GM23248 (cell line): ENCODE data around the gene HTR3A. TPM values are rescaled to one million over a fixed set of nuclear protein-coding genes. Genes with fewer than 3 reads are reported as not detected.
"Not testable (repeated sequence)": the region's sequence is repeated elsewhere in the genome, so short reads cannot be mapped to it uniquely, and the experiment has no call there.

Experiments used
- DNase-seq: peaks from one replicate; pipeline ENCODE4 v3.0.0-alpha.2; 2015
- H2AFZ ChIP-seq: fragments of 200-600 bp; sonication (generic); 2 replicates; pipeline ENCODE4 v1.6.1; 2016; ENCODE audit warnings: antibody characterized with exemption
- H3F3A ChIP-seq: fragments of 200-600 bp; sonication (generic); 2 replicates; pipeline ENCODE4 v1.6.1; 2016; ENCODE audit warnings: mild to moderate bottlenecking, antibody characterized with exemption, mixed run types; ENCODE audit not compliant: insufficient read depth
- H3K27ac ChIP-seq: fragments of 200-600 bp; sonication (generic); 2 replicates; pipeline ENCODE4 v1.5.1; 2016; ENCODE audit warnings: mild to moderate bottlenecking
- H3K27me3 ChIP-seq: fragments of 200-600 bp; sonication (generic); replicated peaks from 2 replicates; pipeline ENCODE4 v1.6.1; 2016; ENCODE audit warnings: mild to moderate bottlenecking; ENCODE audit not compliant: insufficient read depth
- H3K36me3 ChIP-seq: fragments of 200-600 bp; sonication (generic); 2 replicates; pipeline ENCODE4 v1.6.1; 2016; ENCODE audit warnings: low read depth, mild to moderate bottlenecking
- H3K4me1 ChIP-seq: fragments of 200-600 bp; sonication (generic); 2 replicates; pipeline ENCODE4 v1.6.1; 2016; ENCODE audit warnings: mild to moderate bottlenecking; ENCODE audit not compliant: insufficient read depth
- H3K4me2 ChIP-seq: fragments of 200-600 bp; sonication (generic); one replicate; pipeline ENCODE4 v1.6.1; 2016; ENCODE audit warnings: mild to moderate bottlenecking; ENCODE audit not compliant: unreplicated experiment
- H3K4me3 ChIP-seq: fragments of 200-600 bp; sonication (generic); 2 replicates; pipeline ENCODE4 v1.5.1; 2016; ENCODE audit warnings: mild to moderate bottlenecking
- H3K79me2 ChIP-seq: fragments of 200-600 bp; sonication (generic); 2 replicates; pipeline ENCODE4 v1.6.1; 2016; ENCODE audit warnings: mild to moderate bottlenecking; ENCODE audit not compliant: insufficient read depth
- H3K9ac ChIP-seq: fragments of 200-600 bp; sonication (generic); 2 replicates; pipeline ENCODE4 v1.6.1; 2016; ENCODE audit warnings: mild to moderate bottlenecking
- H3K9me2 ChIP-seq: fragments of 200-600 bp; sonication (generic); 2 replicates; pipeline ENCODE4 v1.6.1; 2016; ENCODE audit warnings: mixed run types, mild to moderate bottlenecking, moderate library complexity; ENCODE audit not compliant: insufficient read depth
- H3K9me3 ChIP-seq: fragments of 200-600 bp; sonication (generic); one replicate; pipeline ENCODE4 v1.6.1; 2017; ENCODE audit warnings: low read depth
- H4K20me1 ChIP-seq: fragments of 200-600 bp; sonication (generic); 2 replicates; pipeline ENCODE4 v1.6.0; 2016; ENCODE audit not compliant: insufficient read depth
- EZH2 ChIP-seq: fragments of 200-600 bp; sonication (generic); IDR thresholded peaks from 2 replicates; pipeline ENCODE4 v1.6.1; 2018; ENCODE audit warnings: antibody characterized with exemption, mild to moderate bottlenecking; ENCODE audit not compliant: insufficient read depth, poor library complexity, severe bottlenecking
- EZH2phosphoT487 ChIP-seq: fragments of 200-600 bp; sonication (generic); IDR thresholded peaks from 2 replicates; pipeline ENCODE4 v1.6.1; 2018; ENCODE audit warnings: antibody characterized with exemption, moderate library complexity, mild to moderate bottlenecking, low read depth; ENCODE audit not compliant: insufficient read depth
- WGBS, 2 experiments: methylation state at CpG; one replicate each; pipeline ENCODE4 v1.1.6; 2015 to 2017; ENCODE audit warnings: low lambda C conversion rate in 2 of 2, low coverage in 1 of 2; ENCODE audit errors: missing lambda C conversion rate in 2 of 2; 5-methylcytosine and 5-hydroxymethylcytosine counted together
- in situ Hi-C: fragments of 300-500 bp; cut with MboI; formaldehyde crosslinking; loops from 2 replicates; pipeline ENCODE4 v1.15.0; 2020
- polyA plus RNA-seq: library from polyadenylated mRNA; unstranded; fragments of >200 nt; fragmentation: Nextera tagmentation; extraction: Ambion mirVana; gene quantifications from 2 replicates; pipeline ENCODE4 v1.2.1, GENCODE V29; 2016
- total RNA-seq: library from RNA; depleted of rRNA; stranded (reverse); fragments of >200 nt; shearing (Covaris generic); gene quantifications from 2 replicates; pipeline ENCODE4 v1.2.3, GENCODE V29; 2014

Gene HTR3A
- total and polyA plus RNA-seq, 2 experiments from 2014 or later = not detected

- H3K9me3 ChIP-seq = no peaks in the 10 kb centered on the region
- WGBS, 2 experiments = 22 to 32% methylated on average over 4 of the region's 4 CpGs
- H3K4me3 ChIP-seq = no peak overlapping the region
- no peaks in the 10 kb centered on the region for H3K9me2 ChIP-seq
- no peak overlapping the region for H3K27ac ChIP-seq
- no peaks in the 10 kb centered on the region for H3K36me3 ChIP-seq
- no peak overlapping the region for H3K4me2 ChIP-seq
- no peak for DNase-seq
- H3F3A ChIP-seq = no peaks in the 10 kb centered on the region
- in situ Hi-C loops = no loop called here
- no peak overlapping the region for H2AFZ ChIP-seq
- no peaks in the 10 kb centered on the region for H3K79me2 ChIP-seq
- H4K20me1 ChIP-seq = no peaks in the 10 kb centered on the region
- H3K27me3 ChIP-seq = peaks cover 13% of the 10 kb centered on the region
- H3K9ac ChIP-seq = no peak overlapping the region
- H3K4me1 ChIP-seq = no peaks in the 10 kb centered on the region
- no peak for TF ChIP-seq EZH2
- no peak for TF ChIP-seq EZH2phosphoT487
Observed at GRCh38 chr11:113934761-113935160, 40.1 kb upstream of the HTR3A start.

DNA sequence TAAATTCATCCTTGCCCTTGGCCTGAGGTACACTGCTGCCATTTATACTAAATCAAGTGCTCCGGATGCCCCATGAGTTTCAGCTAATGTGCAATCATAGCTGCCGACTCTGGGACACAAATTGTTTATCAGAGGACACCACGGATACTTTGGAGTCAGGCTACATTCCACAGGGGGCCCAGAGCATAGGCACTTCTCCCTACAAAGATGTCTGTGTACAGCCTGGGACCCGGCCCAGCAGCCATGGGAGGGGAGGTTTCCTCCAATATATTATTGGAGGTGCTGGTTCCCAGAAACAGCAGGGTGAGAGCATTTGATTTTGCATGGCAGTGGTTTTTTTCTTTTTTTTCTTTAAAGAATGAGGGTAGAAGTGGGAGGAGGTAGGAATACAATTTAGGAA lies 39.0 kb upstream of the HTR3A start:
- in situ Hi-C loops = no loop called here
- peaks cover 13% of the 10 kb centered on the region for H3K27me3 ChIP-seq

GRCh38 chr11:113937918-113938317 lies 37.0 kb upstream of the HTR3A start:
- H2AFZ ChIP-seq = no peak overlapping the region
- no peak overlapping the region for H3K4me2 ChIP-seq
- H4K20me1 ChIP-seq = no peaks in the 10 kb centered on the region
- H3K36me3 ChIP-seq = no peaks in the 10 kb centered on the region
- H3K9ac ChIP-seq = no peak overlapping the region
- 68 to 70% methylated on average over 3 of the region's 3 CpGs for WGBS, 2 experiments
- no peaks in the 10 kb centered on the region for H3K4me1 ChIP-seq
- H3K27ac ChIP-seq = no peak overlapping the region
- no peak overlapping the region for H3K4me3 ChIP-seq
- H3K27me3 ChIP-seq = peaks cover 13% of the 10 kb centered on the region; the same call in 1 of the 2 replicates
- H3F3A ChIP-seq = no peaks in the 10 kb centered on the region
- H3K79me2 ChIP-seq = no peaks in the 10 kb centered on the region
- in situ Hi-C loops = no loop called here
- H3K9me2 ChIP-seq = no peaks in the 10 kb centered on the region
- DNase-seq = no peak
- H3K9me3 ChIP-seq = no peaks in the 10 kb centered on the region
- TF ChIP-seq EZH2 (no peak), EZH2phosphoT487 (no peak)

More for the DNA sequence above, 39.0 kb upstream of the HTR3A start:
- WGBS, 2 experiments = 29 to 41% methylated on average over 4 of the region's 4 CpGs
- TF ChIP-seq EZH2 (no peak), EZH2phosphoT487 (no peak)
- H3K36me3 ChIP-seq = no peaks in the 10 kb centered on the region
- H2AFZ ChIP-seq = no peak overlapping the region
- H3K9me3 ChIP-seq = no peaks in the 10 kb centered on the region
- no peaks in the 10 kb centered on the region for H3K79me2 ChIP-seq
- H3K9me2 ChIP-seq = no peaks in the 10 kb centered on the region
- H3F3A ChIP-seq = no peaks in the 10 kb centered on the region
- no peak overlapping the region for H3K4me3 ChIP-seq
- DNase-seq = no peak
- no peak overlapping the region for H3K27ac ChIP-seq
- no peak overlapping the region for H3K4me2 ChIP-seq
- no peaks in the 10 kb centered on the region for H3K4me1 ChIP-seq
- H3K9ac ChIP-seq = no peak overlapping the region
- H4K20me1 ChIP-seq = no peaks in the 10 kb centered on the region

GRCh38 chr11:113942256-113942655 lies 32.7 kb upstream of the HTR3A start:
- Histone ChIP-seq H3K27ac (no peak overlapping the region), H2AFZ (no peak overlapping the region), H3K9ac (no peak overlapping the region), H3K9me2 (no peaks in the 10 kb centered on the region), H3K4me2 (no peak overlapping the region), H3F3A (no peaks in the 10 kb centered on the region), H3K27me3 (no peaks in the 10 kb centered on the region), H3K36me3 (no peaks in the 10 kb centered on the region), H4K20me1 (no peaks in the 10 kb centered on the region), H3K4me1 (no peaks in the 10 kb centered on the region), H3K79me2 (no peaks in the 10 kb centered on the region), H3K4me3 (no peak overlapping the region), H3K9me3 (no peaks in the 10 kb centered on the region)
- no peak for TF ChIP-seq EZH2phosphoT487
- TF ChIP-seq EZH2 = no peak
- 71 to 76% methylated on average over 8 of the region's 8 CpGs for WGBS, 2 experiments
- in situ Hi-C loops = no loop called here
- no peak for DNase-seq

- in situ Hi-C loops, H2AFZ ChIP-seq, H3K36me3 ChIP-seq, DNase-seq, H3K4me3 ChIP-seq, H3F3A ChIP-seq, H3K9ac ChIP-seq, H3K9me3 ChIP-seq, H3K27ac ChIP-seq, H3K27me3 ChIP-seq, H3K4me1 ChIP-seq, H4K20me1 ChIP-seq, H3K4me2 ChIP-seq, H3K9me2 ChIP-seq, H3K79me2 ChIP-seq: not testable (repeated sequence)
- WGBS, 2 experiments = 12 to 20% methylated on average over 2 of the region's 2 CpGs
Observed at GRCh38 chr11:113946162-113946561, 28.7 kb upstream of the HTR3A start.
